Astrocyte (in vitro differentiated cells and primary cell): Measurements from ENCODE around the gene TMEM165. TPM values are rescaled to one million over a fixed set of nuclear protein-coding genes. Genes with fewer than 3 reads are reported as not detected.

ENCODE experiments used
- DNase-seq: peaks from one replicate; pipeline ENCODE4 v3.0.0-alpha.2; 2010; ENCODE audit warnings: low read depth
- FAIRE-seq: peaks from 2 replicates; lab custom pipeline; 2011; peaks lifted over from hg19 to GRCh38; lab: Jason Lieb, UNC
- H2AFZ ChIP-seq: 2 replicates; pipeline ENCODE4 v1.6.0; 2012; ENCODE audit warnings: low read depth, low read length, inconsistent platforms
- H3K27ac ChIP-seq: 2 replicates; pipeline ENCODE4 v1.5.1; 2011; ENCODE audit warnings: low read depth, low read length, inconsistent platforms
- H3K27me3 ChIP-seq: 2 replicates; pipeline ENCODE4 v1.6.0; 2011; ENCODE audit warnings: low read length, inconsistent platforms; ENCODE audit not compliant: insufficient read depth
- H3K36me3 ChIP-seq: 2 replicates; pipeline ENCODE4 v1.5.1; 2011; ENCODE audit warnings: low read length, inconsistent platforms; ENCODE audit not compliant: insufficient read depth
- H3K4me1 ChIP-seq: 2 replicates; pipeline ENCODE4 v1.5.1; 2011; ENCODE audit warnings: low read length, inconsistent platforms; ENCODE audit not compliant: insufficient read depth
- H3K4me2 ChIP-seq: 2 replicates; pipeline ENCODE4 v1.6.0; 2012; ENCODE audit warnings: low read length, inconsistent platforms
- H3K4me3 ChIP-seq: 2 replicates; pipeline ENCODE4 v1.5.1; 2011; ENCODE audit warnings: low read depth, mild to moderate bottlenecking, low read length, inconsistent platforms; ENCODE audit not compliant: insufficient read depth
- H3K79me2 ChIP-seq: 2 replicates; pipeline ENCODE4 v1.6.0; 2012; ENCODE audit warnings: mild to moderate bottlenecking, low read length, inconsistent platforms; ENCODE audit not compliant: insufficient read depth
- H3K9ac ChIP-seq: 2 replicates; pipeline ENCODE4 v1.6.0; 2012; ENCODE audit warnings: mild to moderate bottlenecking, low read length, inconsistent platforms
- H3K9me3 ChIP-seq: 2 replicates; pipeline ENCODE4 v1.5.1; 2012; ENCODE audit warnings: low read depth, mild to moderate bottlenecking, low read length, inconsistent platforms; ENCODE audit not compliant: insufficient read depth
- H4K20me1 ChIP-seq: 2 replicates; pipeline ENCODE4 v1.6.0; 2012; ENCODE audit warnings: low read length, inconsistent platforms; ENCODE audit not compliant: insufficient read depth
- H3K27ac Mint-ChIP-seq: one replicate; pipeline ENCODE4 v1.8.0; 2021; ENCODE audit warnings: mild to moderate bottlenecking, mixed read lengths; ENCODE audit not compliant: unreplicated experiment
- H3K27me3 Mint-ChIP-seq: one replicate; pipeline ENCODE4 v1.8.0; 2021; ENCODE audit warnings: low read depth, mixed read lengths; ENCODE audit not compliant: unreplicated experiment
- H3K36me3 Mint-ChIP-seq: one replicate; pipeline ENCODE4 v1.8.0; 2021; ENCODE audit warnings: low read depth, mixed read lengths; ENCODE audit not compliant: unreplicated experiment
- H3K4me1 Mint-ChIP-seq: one replicate; pipeline ENCODE4 v1.8.0; 2021; ENCODE audit warnings: low read depth, mixed read lengths; ENCODE audit not compliant: unreplicated experiment
- H3K4me3 Mint-ChIP-seq: one replicate; pipeline ENCODE4 v1.8.0; 2021; ENCODE audit warnings: mild to moderate bottlenecking, moderate library complexity, mixed read lengths; ENCODE audit not compliant: unreplicated experiment
- H3K9me3 Mint-ChIP-seq: one replicate; pipeline ENCODE4 v1.8.0; 2021; ENCODE audit warnings: mild to moderate bottlenecking, mixed read lengths; ENCODE audit not compliant: unreplicated experiment
- EZH2 ChIP-seq: IDR thresholded peaks from 2 replicates; pipeline ENCODE4 v1.6.1; 2012; ENCODE audit warnings: mild to moderate bottlenecking, low read length, inconsistent platforms; ENCODE audit not compliant: insufficient read depth
- total RNA-seq: library from RNA; stranded (reverse); gene quantifications from 2 replicates; pipeline ENCODE4 v1.2.1, GENCODE V29; 2021
- TF ChIP-seq, protein P1 (sequence below): IDR thresholded peaks from 2 replicates; pipeline ENCODE4 v1.5.1; 2011; ENCODE audit warnings: low read depth, mild to moderate bottlenecking, inconsistent platforms, low read length, moderate library complexity; ENCODE audit not compliant: insufficient read depth

The TMEM165 gene
- total RNA-seq, 1 donor from 2014 or later, result 130 TPM

DNA sequence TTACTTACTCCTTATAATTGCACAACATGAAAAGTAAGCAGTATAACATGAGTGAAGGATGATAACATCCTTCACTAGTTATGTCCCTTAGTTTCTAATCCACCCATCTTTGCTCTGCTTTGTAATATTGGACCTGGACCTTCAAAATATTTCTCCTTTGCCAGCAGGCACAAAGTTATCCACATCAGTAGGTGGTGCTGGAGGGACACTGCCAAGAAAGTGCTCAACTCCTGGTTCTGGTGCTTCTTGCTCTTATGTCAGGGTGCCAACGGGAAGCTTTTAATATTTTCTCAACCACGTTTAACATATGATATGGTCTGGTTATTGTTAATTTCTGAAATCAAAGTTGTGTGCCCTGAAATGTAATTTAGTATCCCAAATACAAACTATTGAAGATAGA is 49.1 kb downstream of the TMEM165 start:
- Mint-ChIP-seq H3K4me1 (peaks cover 33% of the 10 kb centered on the region), H3K36me3 (no peaks in the 10 kb centered on the region), H3K4me3 (no peak overlapping the region), H3K9me3 (no peaks in the 10 kb centered on the region), H3K27me3 (no peaks in the 10 kb centered on the region), H3K27ac (peak overlapping the region; percentile 62)
- no peaks in the 10 kb centered on the region for H4K20me1 ChIP-seq
- no peak overlapping the region for H2AFZ ChIP-seq
- TF ChIP-seq, protein P1, sequence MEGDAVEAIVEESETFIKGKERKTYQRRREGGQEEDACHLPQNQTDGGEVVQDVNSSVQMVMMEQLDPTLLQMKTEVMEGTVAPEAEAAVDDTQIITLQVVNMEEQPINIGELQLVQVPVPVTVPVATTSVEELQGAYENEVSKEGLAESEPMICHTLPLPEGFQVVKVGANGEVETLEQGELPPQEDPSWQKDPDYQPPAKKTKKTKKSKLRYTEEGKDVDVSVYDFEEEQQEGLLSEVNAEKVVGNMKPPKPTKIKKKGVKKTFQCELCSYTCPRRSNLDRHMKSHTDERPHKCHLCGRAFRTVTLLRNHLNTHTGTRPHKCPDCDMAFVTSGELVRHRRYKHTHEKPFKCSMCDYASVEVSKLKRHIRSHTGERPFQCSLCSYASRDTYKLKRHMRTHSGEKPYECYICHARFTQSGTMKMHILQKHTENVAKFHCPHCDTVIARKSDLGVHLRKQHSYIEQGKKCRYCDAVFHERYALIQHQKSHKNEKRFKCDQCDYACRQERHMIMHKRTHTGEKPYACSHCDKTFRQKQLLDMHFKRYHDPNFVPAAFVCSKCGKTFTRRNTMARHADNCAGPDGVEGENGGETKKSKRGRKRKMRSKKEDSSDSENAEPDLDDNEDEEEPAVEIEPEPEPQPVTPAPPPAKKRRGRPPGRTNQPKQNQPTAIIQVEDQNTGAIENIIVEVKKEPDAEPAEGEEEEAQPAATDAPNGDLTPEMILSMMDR, result peak; percentile 29
- TF ChIP-seq EZH2, result no peak
- no peak overlapping the region for H3K27ac ChIP-seq
- no peak overlapping the region for H3K4me2 ChIP-seq
- H3K79me2 ChIP-seq, result no peaks in the 10 kb centered on the region
- DNase-seq (peak; percentile 36), FAIRE-seq (peak; percentile 59)
- H3K4me1 ChIP-seq, result peaks cover 18% of the 10 kb centered on the region
- no peak overlapping the region for H3K4me3 ChIP-seq
- no peaks in the 10 kb centered on the region for H3K9me3 ChIP-seq
- H3K27me3 ChIP-seq, result no peaks in the 10 kb centered on the region
- H3K36me3 ChIP-seq, result peaks cover 19% of the 10 kb centered on the region
- peak overlapping the region; percentile 67 for H3K9ac ChIP-seq

DNA sequence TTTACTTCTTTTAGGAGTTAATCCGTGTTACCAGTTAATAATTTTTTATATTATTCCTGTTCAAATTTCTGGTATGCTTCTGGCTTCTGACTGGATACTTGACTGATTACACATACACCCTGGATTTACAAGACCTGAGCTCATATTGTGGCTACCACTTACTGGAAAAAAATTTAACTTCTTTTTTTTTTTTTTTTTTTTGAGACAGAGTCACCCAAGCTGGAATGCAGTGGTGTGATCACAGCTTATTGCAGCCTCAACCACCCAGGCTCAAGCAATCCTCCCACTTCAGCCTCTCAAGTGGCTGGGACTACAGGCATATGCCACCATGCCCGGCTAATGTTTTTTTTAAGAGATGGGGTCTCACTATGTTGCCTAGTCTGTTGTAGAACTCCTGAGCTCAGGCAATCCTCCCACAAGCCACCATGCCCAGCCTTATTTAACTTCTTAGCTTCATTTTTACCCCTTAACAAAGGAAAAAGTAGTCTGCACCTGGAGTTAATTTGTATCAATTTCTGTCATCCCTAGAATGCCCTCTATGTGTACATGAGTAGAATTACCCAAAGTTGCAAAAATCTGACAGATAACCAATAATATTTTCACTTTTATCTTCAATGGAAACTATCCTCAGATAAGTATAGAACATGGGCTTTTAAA is 50.3 kb downstream of the TMEM165 start:
- Mint-ChIP-seq H3K9me3 (no peaks in the 10 kb centered on the region), H3K36me3 (no peaks in the 10 kb centered on the region), H3K4me1 (peaks cover 38% of the 10 kb centered on the region), H3K4me3 (no peak overlapping the region), H3K27ac (peak overlapping the region; percentile 94), H3K27me3 (no peaks in the 10 kb centered on the region)
- H3K4me2 ChIP-seq, result peak overlapping the region; percentile 66
- H2AFZ ChIP-seq, result no peak overlapping the region
- FAIRE-seq (no peak), DNase-seq (peak; percentile 87)
- H3K27ac ChIP-seq, result peak overlapping the region; percentile 92
- no peaks in the 10 kb centered on the region for H4K20me1 ChIP-seq
- H3K9ac ChIP-seq, result peak overlapping the region; percentile 67
- peaks cover 16% of the 10 kb centered on the region for H3K36me3 ChIP-seq
- no peaks in the 10 kb centered on the region for H3K9me3 ChIP-seq
- no peak for TF ChIP-seq EZH2
- TF ChIP-seq, protein P1, result no peak
- peaks cover 18% of the 10 kb centered on the region for H3K4me1 ChIP-seq
- no peaks in the 10 kb centered on the region for H3K27me3 ChIP-seq
- H3K79me2 ChIP-seq, result no peaks in the 10 kb centered on the region
- H3K4me3 ChIP-seq, result no peak overlapping the region

DNA sequence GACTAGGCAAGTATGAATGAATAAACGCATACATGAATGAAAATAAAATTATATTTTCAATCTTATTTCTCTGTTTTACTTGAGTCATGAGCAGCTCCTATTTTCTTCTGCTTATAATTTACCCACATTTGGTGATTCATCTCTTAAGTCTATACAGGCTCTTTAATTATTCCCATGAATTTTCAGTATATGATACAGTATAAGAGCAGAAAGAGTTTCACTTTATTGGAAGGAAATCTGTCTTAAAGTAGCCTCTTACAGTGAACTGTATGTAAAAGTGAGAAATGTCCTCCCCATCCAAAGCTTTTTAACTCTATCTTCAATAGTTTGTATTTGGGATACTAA is 50.8 kb downstream of the TMEM165 start:
- H3K36me3 ChIP-seq, result peaks cover 18% of the 10 kb centered on the region
- no peaks in the 10 kb centered on the region for H4K20me1 ChIP-seq
- Mint-ChIP-seq H3K4me3 (no peak overlapping the region), H3K27me3 (no peaks in the 10 kb centered on the region), H3K9me3 (no peaks in the 10 kb centered on the region), H3K27ac (peak overlapping the region; percentile 94), H3K36me3 (peaks cover under 1% of the 10 kb centered on the region), H3K4me1 (peaks cover 38% of the 10 kb centered on the region)
- no peak overlapping the region for H3K4me3 ChIP-seq
- no peaks in the 10 kb centered on the region for H3K27me3 ChIP-seq
- TF ChIP-seq, protein P1, result no peak
- no peak for TF ChIP-seq EZH2
- DNase-seq, result no peak
- H3K27ac ChIP-seq, result peak overlapping the region; percentile 92
- no peaks in the 10 kb centered on the region for H3K9me3 ChIP-seq
- no peak overlapping the region for H3K4me2 ChIP-seq
- H3K4me1 ChIP-seq, result peaks cover 18% of the 10 kb centered on the region
- H3K9ac ChIP-seq, result peak overlapping the region; percentile 52
- no peaks in the 10 kb centered on the region for H3K79me2 ChIP-seq
- H2AFZ ChIP-seq, result no peak overlapping the region
- peak; percentile 52 for FAIRE-seq
